ENCODE results near the gene OSBPL2.

- TF ChIP-seq CTCF (IDR thresholded peaks at IDR 0.05; ENCODE audit: low read depth, low read length, missing input control) (no peak), YY1 (IDR thresholded peaks at IDR 0.05) (no peak), GABPA (IDR thresholded peaks at IDR 0.05 in 1 of 2, conservative IDR thresholded peaks at IDR 0.05 in 1 of 2) (no peak), RXRA (IDR thresholded peaks at IDR 0.05) (no peak), TAF1 (conservative IDR thresholded peaks at IDR 0.05) (no peak), JUND (IDR thresholded peaks at IDR 0.05) (no peak), MAX (IDR thresholded peaks at IDR 0.05) (no peak), REST (IDR thresholded peaks at IDR 0.05) (no peak), EGR1 (IDR thresholded peaks at IDR 0.05; ENCODE audit: low read depth in 2 of 2) (no peak), ZBTB33 (IDR thresholded peaks at IDR 0.05) (no peak), SP1 (IDR thresholded peaks at IDR 0.05) (no peak)
Measured at GRCh38 chr20:62222972-62223371, 15.3 kb upstream of the OSBPL2 start.

All from liver (tissue), 3 donors.